Mesothelial cell of epicardium (in vitro differentiated cells): Measurements from ENCODE around the gene YOD1. TPM values are rescaled to one million over a fixed set of nuclear protein-coding genes. Genes with fewer than 3 reads are reported as not detected.

Source experiments
- DNase-seq, 2 experiments: peaks; one replicate each; pipeline ENCODE4 v3.0.0; 2021; ENCODE audit warnings: low spot score in 2 of 2; ENCODE audit not compliant: unreplicated experiment in 2 of 2
- H3K27ac Mint-ChIP-seq: 2 replicates; pipeline ENCODE4 v1.8.0; 2021; ENCODE audit warnings: mixed read lengths
- H3K27me3 Mint-ChIP-seq: 2 replicates; pipeline ENCODE4 v1.8.0; 2021; ENCODE audit warnings: low read depth, mixed read lengths
- H3K36me3 Mint-ChIP-seq: 2 replicates; pipeline ENCODE4 v1.8.0; 2021; ENCODE audit warnings: mixed read lengths
- H3K4me1 Mint-ChIP-seq: 2 replicates; pipeline ENCODE4 v1.8.0; 2021; ENCODE audit warnings: mixed read lengths
- H3K4me3 Mint-ChIP-seq: 2 replicates; pipeline ENCODE4 v1.8.0; 2021; ENCODE audit warnings: mild to moderate bottlenecking, moderate library complexity, mixed read lengths
- H3K9me3 Mint-ChIP-seq: 2 replicates; pipeline ENCODE4 v1.8.0; 2021; ENCODE audit warnings: mixed read lengths
- total RNA-seq: library from RNA; stranded (reverse); gene quantifications from 3 replicates; pipeline ENCODE4 v1.2.1, GENCODE V29; 2021
- TF ChIP-seq, protein P1 (sequence below): fragments of 200-600 bp; sonication (generic); IDR thresholded peaks from one replicate; pipeline ENCODE4 v1.5.0; 2021; ENCODE audit warnings: antibody characterized with exemption; ENCODE audit not compliant: unreplicated experiment

YOD1 gene
- total RNA-seq, 1 donor from 2014 or later: 10.3 TPM

DNA sequence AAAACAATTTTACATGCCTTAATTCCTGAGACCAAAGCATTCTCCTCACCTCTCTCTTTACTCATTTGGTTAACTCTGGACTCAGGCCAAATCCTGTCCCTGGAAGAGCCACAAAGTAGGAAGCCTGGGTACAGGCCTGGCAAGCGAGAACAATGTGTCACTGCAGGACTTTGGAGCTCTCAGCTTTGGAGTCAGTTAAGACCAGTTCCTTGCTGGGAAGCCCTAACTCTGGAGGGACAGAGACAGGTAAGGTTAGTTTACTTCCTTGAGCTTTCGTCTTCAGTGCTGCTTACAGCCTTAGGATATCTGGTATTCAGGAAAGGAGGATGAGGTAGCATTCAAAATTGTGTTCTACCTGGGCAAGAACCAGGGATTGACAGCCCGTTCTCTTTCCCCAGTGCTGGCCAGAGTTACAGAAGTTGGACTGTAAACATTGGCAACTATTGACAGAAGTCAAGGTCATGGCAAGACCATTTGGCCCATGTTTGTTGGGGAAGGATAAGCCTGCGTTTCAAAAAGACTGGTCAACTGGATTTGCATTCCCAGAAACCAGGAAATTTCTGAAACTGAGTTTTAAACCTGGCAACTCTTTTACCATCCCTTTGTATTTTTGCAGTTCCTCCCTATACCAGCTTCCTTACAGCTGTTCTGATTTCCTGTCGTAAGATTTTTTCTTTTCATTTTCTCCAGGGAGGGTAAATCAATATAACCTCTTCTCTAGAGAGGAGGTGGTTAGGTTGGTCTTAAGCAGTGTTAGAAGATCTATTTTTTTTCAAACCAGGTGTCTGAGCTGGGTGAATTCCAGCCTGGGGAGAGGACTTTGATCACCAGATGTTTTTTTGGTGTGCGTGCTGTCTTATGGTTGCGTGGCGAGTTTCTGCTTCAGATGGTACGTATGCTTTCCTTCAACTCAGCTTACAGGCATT, 38.0 kb upstream of the YOD1 start, which contains the start of gene C4BPB:
Gene C4BPB, plus strand, starts transcription at position 160 of the 926 bp plus-strand sequence. Its CDS starts 672 bp downstream, at position 832.
- DNase-seq: no peak

DNA sequence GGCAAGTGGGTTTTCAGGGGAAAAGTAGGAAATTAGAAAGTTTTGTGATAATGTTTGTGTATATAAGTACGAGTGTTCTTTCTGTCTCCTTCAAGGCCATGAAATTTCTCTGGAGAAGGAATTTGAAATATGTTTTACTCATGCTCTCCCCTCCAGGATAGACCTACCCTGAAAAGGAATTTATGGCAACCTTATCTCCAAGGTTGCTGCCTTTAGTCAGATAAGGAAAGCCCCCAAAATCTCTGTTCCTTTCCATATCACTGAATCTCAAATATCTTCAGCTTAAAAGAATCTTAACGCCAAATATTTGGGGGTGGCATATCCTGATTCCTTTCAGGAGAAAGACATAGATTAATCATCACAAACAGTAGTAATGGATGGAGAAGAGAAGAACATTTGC, 37.2 kb upstream of the YOD1 start:
- TF ChIP-seq, protein P1, sequence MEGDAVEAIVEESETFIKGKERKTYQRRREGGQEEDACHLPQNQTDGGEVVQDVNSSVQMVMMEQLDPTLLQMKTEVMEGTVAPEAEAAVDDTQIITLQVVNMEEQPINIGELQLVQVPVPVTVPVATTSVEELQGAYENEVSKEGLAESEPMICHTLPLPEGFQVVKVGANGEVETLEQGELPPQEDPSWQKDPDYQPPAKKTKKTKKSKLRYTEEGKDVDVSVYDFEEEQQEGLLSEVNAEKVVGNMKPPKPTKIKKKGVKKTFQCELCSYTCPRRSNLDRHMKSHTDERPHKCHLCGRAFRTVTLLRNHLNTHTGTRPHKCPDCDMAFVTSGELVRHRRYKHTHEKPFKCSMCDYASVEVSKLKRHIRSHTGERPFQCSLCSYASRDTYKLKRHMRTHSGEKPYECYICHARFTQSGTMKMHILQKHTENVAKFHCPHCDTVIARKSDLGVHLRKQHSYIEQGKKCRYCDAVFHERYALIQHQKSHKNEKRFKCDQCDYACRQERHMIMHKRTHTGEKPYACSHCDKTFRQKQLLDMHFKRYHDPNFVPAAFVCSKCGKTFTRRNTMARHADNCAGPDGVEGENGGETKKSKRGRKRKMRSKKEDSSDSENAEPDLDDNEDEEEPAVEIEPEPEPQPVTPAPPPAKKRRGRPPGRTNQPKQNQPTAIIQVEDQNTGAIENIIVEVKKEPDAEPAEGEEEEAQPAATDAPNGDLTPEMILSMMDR: no peak
- no peaks in the 10 kb centered on the region for H3K36me3 Mint-ChIP-seq
- no peak overlapping the region for H3K4me3 Mint-ChIP-seq
- peaks cover 54% of the 10 kb centered on the region for H3K4me1 Mint-ChIP-seq
- no peaks in the 10 kb centered on the region for H3K9me3 Mint-ChIP-seq
- DNase-seq: no peak
- peak overlapping the region; percentile 93 for H3K27ac Mint-ChIP-seq
- no peaks in the 10 kb centered on the region for H3K27me3 Mint-ChIP-seq

More for the DNA sequence above, 38.0 kb upstream of the YOD1 start, which contains the start of gene C4BPB:
- H3K36me3 Mint-ChIP-seq: no peaks in the 10 kb centered on the region
- H3K4me1 Mint-ChIP-seq: peaks cover 51% of the 10 kb centered on the region
- no peaks in the 10 kb centered on the region for H3K9me3 Mint-ChIP-seq
- no peak within 1 kb of the TSS for H3K4me3 Mint-ChIP-seq
- no peaks in the 10 kb centered on the region for H3K27me3 Mint-ChIP-seq
- TF ChIP-seq, protein P1: no peak
- H3K27ac Mint-ChIP-seq: peak within 1 kb of the TSS; percentile 93

DNA sequence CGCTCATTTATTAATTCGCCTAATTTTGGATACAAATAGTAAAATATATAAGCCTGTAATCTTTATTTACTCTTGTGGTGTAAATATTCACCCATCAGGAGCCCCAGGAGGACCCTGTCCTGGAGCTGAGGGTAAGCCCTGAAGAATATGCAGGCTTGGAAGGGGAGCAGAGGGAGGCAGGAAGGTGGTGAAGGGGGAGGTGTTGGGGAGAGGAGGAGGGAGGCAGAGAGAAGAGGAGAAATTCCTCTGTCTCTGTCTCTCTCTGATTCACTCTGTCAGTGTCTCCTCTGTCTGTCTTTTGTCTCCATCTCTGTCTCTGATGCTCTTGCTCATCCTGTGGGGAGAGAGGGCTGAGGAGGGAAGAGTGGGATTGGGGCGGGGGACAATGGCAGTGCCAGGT, 34.9 kb upstream of the YOD1 start:
- H3K9me3 Mint-ChIP-seq: no peaks in the 10 kb centered on the region
- no peaks in the 10 kb centered on the region for H3K27me3 Mint-ChIP-seq
- DNase-seq: no peak
- peaks cover 61% of the 10 kb centered on the region for H3K4me1 Mint-ChIP-seq
- peak overlapping the region; percentile 44 for H3K27ac Mint-ChIP-seq
- TF ChIP-seq, protein P1: no peak
- H3K36me3 Mint-ChIP-seq: no peaks in the 10 kb centered on the region
- no peak overlapping the region for H3K4me3 Mint-ChIP-seq

DNA sequence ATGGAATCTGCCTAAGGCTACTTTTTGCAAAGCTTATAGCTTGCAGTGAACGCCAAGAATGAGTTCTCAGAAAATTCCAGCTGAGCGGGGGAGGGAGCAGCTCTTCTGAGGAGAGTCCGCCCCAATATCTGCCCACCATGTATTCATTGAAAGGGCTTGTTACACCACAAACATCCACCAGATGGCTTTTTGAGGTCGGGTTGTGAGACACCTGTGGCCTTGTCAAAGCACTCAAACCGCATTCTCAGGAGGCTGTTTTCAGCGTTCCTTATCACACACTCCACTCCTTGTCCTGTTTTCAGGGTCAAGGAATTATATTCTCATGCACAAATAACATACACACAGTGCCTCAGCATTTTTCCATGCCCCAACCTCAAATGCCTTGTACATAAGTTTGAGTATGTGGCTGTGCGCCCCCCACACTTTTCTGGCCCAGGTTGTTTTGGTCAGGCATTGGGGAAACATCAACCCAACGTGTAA, 33.7 kb upstream of the YOD1 start:
- Mint-ChIP-seq H3K36me3 (no peaks in the 10 kb centered on the region), H3K27ac (peak overlapping the region; percentile 88), H3K27me3 (no peaks in the 10 kb centered on the region), H3K4me1 (peaks cover 61% of the 10 kb centered on the region), H3K9me3 (no peaks in the 10 kb centered on the region), H3K4me3 (no peak overlapping the region)
- TF ChIP-seq, protein P1: peak; percentile 58
- DNase-seq: peak; percentile 36 to 58

DNA sequence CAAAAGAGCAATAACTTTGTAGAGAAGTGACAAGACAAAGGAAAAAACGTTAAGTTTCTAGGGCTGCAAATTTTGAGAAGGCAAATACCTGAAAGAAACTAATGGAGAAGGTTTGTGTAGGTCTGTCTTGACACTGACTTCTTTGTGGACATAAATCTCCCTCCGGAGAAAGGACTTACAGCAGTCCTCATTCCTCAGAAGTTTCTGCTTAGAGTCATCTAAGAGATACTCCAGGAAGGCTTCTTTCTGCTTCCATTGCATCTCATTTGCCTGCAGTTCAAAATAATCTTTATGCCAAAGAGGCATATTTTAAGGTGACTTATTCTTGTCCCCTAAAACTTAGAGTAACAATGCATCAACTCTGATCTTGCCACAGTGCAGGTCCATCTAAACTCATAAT, 33.2 kb upstream of the YOD1 start:
- Mint-ChIP-seq H3K27ac (peak overlapping the region; percentile 88), H3K9me3 (no peaks in the 10 kb centered on the region), H3K27me3 (no peaks in the 10 kb centered on the region), H3K4me3 (no peak overlapping the region), H3K36me3 (no peaks in the 10 kb centered on the region), H3K4me1 (peaks cover 59% of the 10 kb centered on the region)
- TF ChIP-seq, protein P1: no peak
- no peak for DNase-seq
